HCT116 (cell line): Measurements from ENCODE around the gene PHF11. TPM values are rescaled to one million over a fixed set of nuclear protein-coding genes. Genes with fewer than 3 reads are reported as not detected.

Source experiments
- ATAC-seq: fragments of 200-7000 bp; cut with Tn5 transposase; 2 replicates; pipeline ENCODE4 v1.9.1; 2020; ENCODE audit warnings: mild to moderate bottlenecking, moderate library complexity
- BruUV-seq: library from RNA; stranded (reverse); fragments of 400-500 nt; replicated peaks from 2 replicates; lab custom pipeline; 2021; lab: Mats Ljungman, UMichigan
- CTCF ChIA-PET: fragments of 300-600 bp; sonication (Branson Sonifier 250); formaldehyde crosslinking; loops from one replicate; lab custom pipeline; 2021; ENCODE audit warnings: antibody characterized with exemption; lab: Charles Lee
- POLR2A ChIA-PET: fragments of 300-600, 350-600 bp; sonication (Branson Sonifier 250); formaldehyde crosslinking; loops from one replicate; lab custom pipeline; 2021; ENCODE audit warnings: antibody characterized with exemption; lab: Charles Lee
- RAD21 ChIA-PET, 2 experiments: fragments of 300-600 bp; sonication (Branson Sonifier 250); formaldehyde crosslinking; loops; one replicate each; lab custom pipeline; 2023; ENCODE audit warnings: low total read pairs in 2 of 2; ENCODE audit not compliant: uncharacterized antibody in 2 of 2, unreplicated experiment in 2 of 2, low non-redundant PET in 1 of 2; lab: Charles Lee
- DNase-seq: peaks from one replicate; pipeline ENCODE4 v3.0.0-alpha.2; 2010; ENCODE audit warnings: low read depth, low spot score
- H2AFZ ChIP-seq: fragments of 200-600 bp; shearing (Covaris generic), sonication (generic); 2 replicates; pipeline ENCODE4 v1.6.1; 2017; ENCODE audit warnings: low read depth, mixed run types, mixed read lengths, antibody characterized with exemption, low read length; ENCODE audit not compliant: poor library complexity, severe bottlenecking
- H3K27ac ChIP-seq: 2 replicates; pipeline ENCODE4 v1.5.1; 2012; ENCODE audit warnings: low read depth, low read length
- H3K27me3 ChIP-seq: fragments of 200-600 bp; sonication (generic); 2 replicates; pipeline ENCODE4 v1.6.1; 2016; ENCODE audit warnings: mixed run types, low read length, mixed read lengths; ENCODE audit not compliant: insufficient read depth
- H3K36me3 ChIP-seq, 2 experiments: fragments of 200-500 bp in 1 of 2; fragments of 200-600 bp in 1 of 2; sonication (Bioruptor generic) in 1 of 2; sonication (generic) in 1 of 2; 2 replicates each; pipeline versions ENCODE4 v1.5.1 to v1.6.1; 2014 to 2016; ENCODE audit warnings: low read length in 2 of 2, inconsistent platforms in 1 of 2, mixed read lengths in 1 of 2, mixed run types in 1 of 2; ENCODE audit not compliant: insufficient read depth in 2 of 2, control insufficient read depth in 1 of 2
- H3K4me1 ChIP-seq, 2 experiments: fragments of 200-600 bp in 1 of 2; sonication (generic) in 1 of 2; 2 replicates each; pipeline versions ENCODE4 v1.5.1 to v1.6.1; 2012 to 2017; ENCODE audit warnings: low read length in 2 of 2, inconsistent platforms in 1 of 2, mild to moderate bottlenecking in 1 of 2, mixed read lengths in 1 of 2, mixed run types in 1 of 2, moderate library complexity in 1 of 2; ENCODE audit not compliant: insufficient read depth in 2 of 2, control insufficient read depth in 1 of 2
- H3K4me2 ChIP-seq: fragments of 200-600 bp; sonication (generic); 2 replicates; pipeline ENCODE4 v1.6.1; 2017; ENCODE audit warnings: mixed run types, low read length, mixed read lengths
- H3K4me3 ChIP-seq, 2 experiments: fragments of 200-600 bp in 1 of 2; sonication (generic) in 1 of 2; replicated peaks in 1 of 2; 2 replicates each; pipeline ENCODE4 v1.5.1; 2011 to 2016; ENCODE audit warnings: low read length in 2 of 2, control low read depth in 1 of 2, low read depth in 1 of 2, mild to moderate bottlenecking in 1 of 2, mixed read lengths in 1 of 2, mixed run types in 1 of 2
- H3K79me2 ChIP-seq: fragments of 200-600 bp; sonication (generic); 2 replicates; pipeline ENCODE4 v1.6.1; 2017; ENCODE audit warnings: mild to moderate bottlenecking, mixed run types, low read length, moderate library complexity, mixed read lengths; ENCODE audit not compliant: insufficient read depth
- H3K9ac ChIP-seq: fragments of 200-600 bp; sonication (generic); 2 replicates; pipeline ENCODE4 v1.6.1; 2016; ENCODE audit warnings: low read length, mixed read lengths
- H3K9me2 ChIP-seq: fragments of 200-600 bp; sonication (generic), shearing (Covaris generic); 2 replicates; pipeline ENCODE4 v1.6.1; 2017; ENCODE audit warnings: mixed run types, mild to moderate bottlenecking, moderate library complexity; ENCODE audit not compliant: insufficient read depth
- H3K9me3 ChIP-seq, 2 experiments: fragments of 200-500 bp in 1 of 2; fragments of 200-600 bp in 1 of 2; sonication (Bioruptor generic) in 1 of 2; sonication (generic) in 1 of 2; 2 replicates each; pipeline ENCODE4 v1.6.1; 2014 to 2017; ENCODE audit warnings: low read length in 2 of 2, mixed read lengths in 2 of 2, inconsistent platforms in 1 of 2, low read depth in 1 of 2, mild to moderate bottlenecking in 1 of 2, mixed run types in 1 of 2, moderate library complexity in 1 of 2; ENCODE audit not compliant: control insufficient read depth in 1 of 2, insufficient read depth in 1 of 2
- H4K20me1 ChIP-seq: fragments of 200-600 bp; sonication (generic), shearing (Covaris generic); 2 replicates; pipeline ENCODE4 v1.6.1; 2017; ENCODE audit warnings: mixed run types, mild to moderate bottlenecking, moderate library complexity; ENCODE audit not compliant: insufficient read depth
- CEBPB ChIP-seq: IDR thresholded peaks from 2 replicates; pipeline ENCODE4 v1.6.1; 2012; ENCODE audit warnings: low read depth
- ELF1 ChIP-seq: IDR thresholded peaks from 2 replicates; pipeline ENCODE4 v1.6.1; 2012; ENCODE audit warnings: low read depth, borderline replicate concordance
- EZH2 ChIP-seq: fragments of 200-600 bp; sonication (generic); IDR thresholded peaks from 2 replicates; pipeline ENCODE4 v1.6.1; 2017; ENCODE audit warnings: antibody characterized with exemption, mixed run types
- EZH2phosphoT487 ChIP-seq: fragments of 200-600 bp; IDR thresholded peaks from 2 replicates; pipeline ENCODE4 v1.6.1; 2018; ENCODE audit warnings: antibody characterized with exemption, borderline replicate concordance
- POLR2AphosphoS5 ChIP-seq: IDR thresholded peaks from 2 replicates; pipeline ENCODE4 v1.6.1; 2011; ENCODE audit warnings: mild to moderate bottlenecking, low read depth, low read length, moderate library complexity
- RAD21 ChIP-seq: IDR thresholded peaks from 2 replicates; pipeline ENCODE4 v1.6.1; 2012; ENCODE audit warnings: low read depth, mild to moderate bottlenecking
- SIN3A ChIP-seq: IDR thresholded peaks from 2 replicates; pipeline ENCODE4 v1.6.1; 2012; ENCODE audit warnings: low read depth
- SRF ChIP-seq: IDR thresholded peaks from 2 replicates; pipeline ENCODE4 v1.6.1; 2012; ENCODE audit warnings: low read depth
- TCF7L2 ChIP-seq: IDR thresholded peaks from 2 replicates; pipeline ENCODE4 v1.7.0; 2011; ENCODE audit warnings: borderline replicate concordance, inconsistent platforms; ENCODE audit not compliant: insufficient read depth, insufficient read length; ENCODE audit errors: extremely low read depth
- ZFX ChIP-seq: fragments of 450-650 bp; IDR thresholded peaks from 2 replicates; pipeline ENCODE4 v1.6.1; 2017
- ZNF274 ChIP-seq: fragments of 200-500 bp; sonication (Bioruptor generic); IDR thresholded peaks from 2 replicates; pipeline ENCODE4 v1.6.1; 2014; ENCODE audit warnings: mild to moderate bottlenecking, low read depth, low read length, inconsistent platforms
- intact Hi-C: fragments of 100-400 bp; cut with micrococcal nuclease; formaldehyde crosslinking; loops from 2 replicates; pipeline ENCODE4 v1.10.0; 2022
- total RNA-seq: library from RNA; stranded (reverse); gene quantifications from one replicate; pipeline ENCODE4 v1.2.1, GENCODE V29; 2021; ENCODE audit not compliant: unreplicated experiment
- TF ChIP-seq, protein P1 (sequence below), 3 experiments: fragments of 200-600 bp in 1 of 3; sonication (generic) in 1 of 3; IDR thresholded peaks in 2 of 3; conservative IDR thresholded peaks in 1 of 3; 2 replicates each; pipeline ENCODE4 v1.5.1; 2012 to 2017; ENCODE audit warnings: low read depth in 2 of 3, low read length in 2 of 3, antibody characterized with exemption in 1 of 3, borderline replicate concordance in 1 of 3, control low read depth in 1 of 3, mild to moderate bottlenecking in 1 of 3, mixed read lengths in 1 of 3, mixed run types in 1 of 3, moderate library complexity in 1 of 3; ENCODE audit not compliant: insufficient read depth in 1 of 3
- TF ChIP-seq, protein P2 (sequence below): IDR thresholded peaks from 2 replicates; pipeline ENCODE4 v1.6.1; 2012
- TF ChIP-seq, protein P3 (sequence below): IDR thresholded peaks from 2 replicates; pipeline ENCODE4 v1.6.1; 2012; ENCODE audit warnings: low read depth
- TF ChIP-seq, protein P4 (sequence below): IDR thresholded peaks from 2 replicates; pipeline ENCODE4 v1.6.1; 2012

Gene PHF11
- total RNA-seq, 1 experiment from 2014 or later: 12.1 TPM

DNA sequence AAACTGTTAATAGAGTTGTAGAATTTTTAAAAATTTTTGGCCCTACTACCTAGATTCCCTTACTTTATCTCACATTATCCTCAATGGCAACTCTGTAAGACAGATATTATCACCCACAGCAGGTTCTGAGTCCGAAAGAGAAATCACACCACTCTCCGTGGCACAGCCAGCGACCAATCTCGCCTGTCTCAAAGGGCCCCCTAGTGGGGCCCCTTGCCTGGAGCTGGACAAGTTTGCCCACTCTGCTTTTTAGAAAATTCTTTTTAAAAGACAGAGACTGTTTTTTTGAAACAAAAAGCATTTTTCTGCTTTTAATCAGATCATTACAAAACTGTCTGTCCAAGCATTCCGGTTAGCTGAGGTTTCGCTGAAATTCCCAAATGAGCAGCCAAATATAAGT is 21.7 kb downstream of the PHF11 start:
- RAD21 ChIA-PET: no interaction called here
- DNase-seq: no peak
- POLR2A ChIA-PET: no interaction called here
- Histone ChIP-seq H3K27me3 (no peaks in the 10 kb centered on the region), H3K79me2 (no peaks in the 10 kb centered on the region), H3K9ac (no peak overlapping the region), H2AFZ (no peak overlapping the region), H3K4me1 (no peaks in the 10 kb centered on the region), H3K4me2 (no peak overlapping the region), H3K27ac (no peak overlapping the region), H3K9me2 (no peaks in the 10 kb centered on the region), H4K20me1 (no peaks in the 10 kb centered on the region), H3K36me3 (0 out of 4 replicates have a peak, but pooled peaks cover 0 to 2% of the 10 kb centered on the region in 2 experiments), H3K4me3 (no peak overlapping the region), H3K9me3 (no peaks in the 10 kb centered on the region)
- intact Hi-C loops: loop anchor here (1.0 kb wide), 1 partner anchor 216 kb away; no protein-coding TSS in a partner anchor
- ATAC-seq: peak; percentile 58; the same call in 1 of the 2 replicates
- TF ChIP-seq TCF7L2 (no peak), RAD21 (peak; percentile 42; the same call in 1 of the 2 replicates), POLR2AphosphoS5 (no peak), EZH2phosphoT487 (no peak), CEBPB (no peak)
- TF ChIP-seq, protein P1, sequence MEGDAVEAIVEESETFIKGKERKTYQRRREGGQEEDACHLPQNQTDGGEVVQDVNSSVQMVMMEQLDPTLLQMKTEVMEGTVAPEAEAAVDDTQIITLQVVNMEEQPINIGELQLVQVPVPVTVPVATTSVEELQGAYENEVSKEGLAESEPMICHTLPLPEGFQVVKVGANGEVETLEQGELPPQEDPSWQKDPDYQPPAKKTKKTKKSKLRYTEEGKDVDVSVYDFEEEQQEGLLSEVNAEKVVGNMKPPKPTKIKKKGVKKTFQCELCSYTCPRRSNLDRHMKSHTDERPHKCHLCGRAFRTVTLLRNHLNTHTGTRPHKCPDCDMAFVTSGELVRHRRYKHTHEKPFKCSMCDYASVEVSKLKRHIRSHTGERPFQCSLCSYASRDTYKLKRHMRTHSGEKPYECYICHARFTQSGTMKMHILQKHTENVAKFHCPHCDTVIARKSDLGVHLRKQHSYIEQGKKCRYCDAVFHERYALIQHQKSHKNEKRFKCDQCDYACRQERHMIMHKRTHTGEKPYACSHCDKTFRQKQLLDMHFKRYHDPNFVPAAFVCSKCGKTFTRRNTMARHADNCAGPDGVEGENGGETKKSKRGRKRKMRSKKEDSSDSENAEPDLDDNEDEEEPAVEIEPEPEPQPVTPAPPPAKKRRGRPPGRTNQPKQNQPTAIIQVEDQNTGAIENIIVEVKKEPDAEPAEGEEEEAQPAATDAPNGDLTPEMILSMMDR (IDR thresholded peaks at IDR 0.05 in 2 of 3, conservative IDR thresholded peaks at IDR 0.05 in 1 of 3; ENCODE audit: borderline replicate concordance in 1 of 3, insufficient read depth in 1 of 3, low read depth in 2 of 3, low read length in 2 of 3): peak; percentile 12 to 52 (median 39); a peak in 5 of 6 replicates
- BruUV-seq: no TSS peak
- CTCF ChIA-PET: no interaction called here

DNA sequence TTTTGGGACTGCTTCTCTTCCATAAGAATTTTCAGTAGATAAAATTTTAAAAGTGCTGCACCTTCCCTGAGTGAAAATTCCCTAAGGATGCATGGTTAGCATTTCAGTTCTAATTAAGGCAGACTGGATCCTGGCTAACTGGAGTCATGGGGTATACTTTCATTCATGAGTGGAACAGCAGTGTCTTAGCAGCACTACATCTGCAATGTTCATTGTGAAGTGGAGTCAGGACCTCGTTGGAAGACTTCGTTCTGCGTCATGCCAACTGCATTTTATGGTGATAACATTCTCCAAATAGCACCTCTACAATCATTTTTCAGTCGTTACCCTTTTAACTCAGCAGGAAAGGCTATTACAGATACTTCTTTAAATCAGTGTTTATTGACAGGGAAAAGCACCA is 25.5 kb downstream of the PHF11 start:
- no peak overlapping the region for H2AFZ ChIP-seq
- H3K9me2 ChIP-seq: no peaks in the 10 kb centered on the region
- no peak overlapping the region for H3K9ac ChIP-seq
- H3K4me3 ChIP-seq: no peak overlapping the region
- H4K20me1 ChIP-seq: no peaks in the 10 kb centered on the region
- H3K27me3 ChIP-seq: no peaks in the 10 kb centered on the region
- ATAC-seq: no peak
- no peaks in the 10 kb centered on the region for H3K4me1 ChIP-seq
- H3K27ac ChIP-seq: no peak overlapping the region
- intact Hi-C loops: no loop called here
- no TSS peak for BruUV-seq
- no peaks in the 10 kb centered on the region for H3K9me3 ChIP-seq
- 0 out of 4 replicates have a peak, but pooled peaks cover 0 to 2% of the 10 kb centered on the region in 2 experiments for H3K36me3 ChIP-seq
- CTCF ChIA-PET: no interaction called here
- no peak for DNase-seq
- POLR2A ChIA-PET: no interaction called here
- H3K4me2 ChIP-seq: no peak overlapping the region
- RAD21 ChIA-PET: no interaction called here
- no peaks in the 10 kb centered on the region for H3K79me2 ChIP-seq
- TF ChIP-seq ELF1: no peak
- no peak for TF ChIP-seq ZNF274
- no peak for TF ChIP-seq SRF
- TF ChIP-seq, protein P2, sequence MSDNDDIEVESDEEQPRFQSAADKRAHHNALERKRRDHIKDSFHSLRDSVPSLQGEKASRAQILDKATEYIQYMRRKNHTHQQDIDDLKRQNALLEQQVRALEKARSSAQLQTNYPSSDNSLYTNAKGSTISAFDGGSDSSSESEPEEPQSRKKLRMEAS: no peak
- no peak for TF ChIP-seq SIN3A
- TF ChIP-seq EZH2: no peak
- TF ChIP-seq, protein P3, sequence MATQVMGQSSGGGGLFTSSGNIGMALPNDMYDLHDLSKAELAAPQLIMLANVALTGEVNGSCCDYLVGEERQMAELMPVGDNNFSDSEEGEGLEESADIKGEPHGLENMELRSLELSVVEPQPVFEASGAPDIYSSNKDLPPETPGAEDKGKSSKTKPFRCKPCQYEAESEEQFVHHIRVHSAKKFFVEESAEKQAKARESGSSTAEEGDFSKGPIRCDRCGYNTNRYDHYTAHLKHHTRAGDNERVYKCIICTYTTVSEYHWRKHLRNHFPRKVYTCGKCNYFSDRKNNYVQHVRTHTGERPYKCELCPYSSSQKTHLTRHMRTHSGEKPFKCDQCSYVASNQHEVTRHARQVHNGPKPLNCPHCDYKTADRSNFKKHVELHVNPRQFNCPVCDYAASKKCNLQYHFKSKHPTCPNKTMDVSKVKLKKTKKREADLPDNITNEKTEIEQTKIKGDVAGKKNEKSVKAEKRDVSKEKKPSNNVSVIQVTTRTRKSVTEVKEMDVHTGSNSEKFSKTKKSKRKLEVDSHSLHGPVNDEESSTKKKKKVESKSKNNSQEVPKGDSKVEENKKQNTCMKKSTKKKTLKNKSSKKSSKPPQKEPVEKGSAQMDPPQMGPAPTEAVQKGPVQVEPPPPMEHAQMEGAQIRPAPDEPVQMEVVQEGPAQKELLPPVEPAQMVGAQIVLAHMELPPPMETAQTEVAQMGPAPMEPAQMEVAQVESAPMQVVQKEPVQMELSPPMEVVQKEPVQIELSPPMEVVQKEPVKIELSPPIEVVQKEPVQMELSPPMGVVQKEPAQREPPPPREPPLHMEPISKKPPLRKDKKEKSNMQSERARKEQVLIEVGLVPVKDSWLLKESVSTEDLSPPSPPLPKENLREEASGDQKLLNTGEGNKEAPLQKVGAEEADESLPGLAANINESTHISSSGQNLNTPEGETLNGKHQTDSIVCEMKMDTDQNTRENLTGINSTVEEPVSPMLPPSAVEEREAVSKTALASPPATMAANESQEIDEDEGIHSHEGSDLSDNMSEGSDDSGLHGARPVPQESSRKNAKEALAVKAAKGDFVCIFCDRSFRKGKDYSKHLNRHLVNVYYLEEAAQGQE: no peak
- TF ChIP-seq ZFX: no peak
- TF ChIP-seq, protein P4, sequence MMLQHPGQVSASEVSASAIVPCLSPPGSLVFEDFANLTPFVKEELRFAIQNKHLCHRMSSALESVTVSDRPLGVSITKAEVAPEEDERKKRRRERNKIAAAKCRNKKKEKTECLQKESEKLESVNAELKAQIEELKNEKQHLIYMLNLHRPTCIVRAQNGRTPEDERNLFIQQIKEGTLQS: no peak
- no peak for TF ChIP-seq POLR2AphosphoS5
- no peak for TF ChIP-seq TCF7L2
